Mesodermal cell (in vitro differentiated cells): ENCODE results near the gene PTPRH.
"Not testable (repeated sequence)": the region's sequence is repeated elsewhere in the genome, so short reads cannot be mapped to it uniquely, and the experiment has no call there.

ENCODE experiments used
- H3K27ac ChIP-seq: 2 replicates; pipeline ENCODE4 v1.7.0; 2013; ENCODE audit warnings: mild to moderate bottlenecking, low read depth, low read length, moderate library complexity; ENCODE audit not compliant: severe bottlenecking
- H3K36me3 ChIP-seq: 2 replicates; pipeline ENCODE4 v1.7.1; 2013; ENCODE audit warnings: mild to moderate bottlenecking, low read length, moderate library complexity; ENCODE audit not compliant: control insufficient read depth, insufficient read depth
- H3K4me1 ChIP-seq: one replicate; pipeline ENCODE4 v1.7.1; 2013; ENCODE audit warnings: mild to moderate bottlenecking, low read length; ENCODE audit not compliant: insufficient read depth, control insufficient read depth, poor library complexity, severe bottlenecking
- H3K4me3 ChIP-seq: 2 replicates; pipeline ENCODE4 v1.7.0; 2013; ENCODE audit warnings: low read length, control low read depth, mild to moderate bottlenecking; ENCODE audit not compliant: insufficient read depth, poor library complexity, severe bottlenecking; ENCODE audit errors: extremely low read depth
- H3K9me3 ChIP-seq: 2 replicates; pipeline ENCODE4 v1.7.1; 2013; ENCODE audit warnings: mild to moderate bottlenecking, low read length, moderate library complexity; ENCODE audit not compliant: control insufficient read depth
- WGBS, 2 experiments: methylation state at CpG; one replicate each; pipeline ENCODE4 v1.1.5; 2013; ENCODE audit warnings: missing lambda C conversion rate in 2 of 2; ENCODE audit not compliant: insufficient coverage in 2 of 2; 5-methylcytosine and 5-hydroxymethylcytosine counted together

The PTPRH gene

DNA sequence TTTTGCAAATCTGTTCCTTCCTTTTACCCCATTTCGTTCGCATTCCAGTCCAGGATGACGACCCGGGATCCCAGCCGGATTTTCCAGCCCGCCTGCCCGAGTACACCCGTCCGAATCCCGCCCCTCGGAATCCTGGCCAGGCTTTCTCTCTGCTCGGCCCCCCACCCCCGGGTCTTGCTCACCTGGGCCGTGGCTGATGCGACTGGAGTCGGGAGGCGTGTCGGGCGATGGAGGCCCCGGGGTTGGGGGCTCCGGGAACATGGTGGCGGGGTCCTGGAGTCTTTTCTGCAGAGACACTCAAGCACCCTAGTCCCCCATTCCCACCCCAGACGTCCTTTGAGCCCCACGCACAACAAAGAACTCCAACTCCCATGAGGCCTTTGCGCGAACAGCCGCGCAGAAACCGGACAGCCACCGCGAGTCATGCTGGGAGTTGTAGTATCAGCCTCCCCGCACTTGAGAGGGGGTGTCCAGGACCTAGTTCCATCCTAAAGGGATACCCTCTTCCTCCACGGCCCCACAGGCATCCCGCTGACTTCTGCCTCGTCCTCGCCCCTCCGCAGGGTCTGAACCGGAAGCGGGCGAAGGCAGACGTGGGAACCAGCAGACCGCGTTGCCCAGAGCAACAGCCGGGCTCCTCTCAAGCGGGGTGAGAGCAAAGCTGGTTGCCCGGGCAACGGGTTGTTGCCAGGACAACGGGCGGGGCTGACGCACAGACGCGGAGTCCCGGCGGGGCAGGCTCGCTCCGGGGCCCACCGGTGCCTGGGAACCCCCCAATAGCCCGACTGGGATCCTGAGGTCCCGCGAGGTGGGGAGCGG, 30.3 kb downstream of the PTPRH start:
- Histone ChIP-seq H3K9me3 (no peaks in the 10 kb centered on the region), H3K27ac (peak overlapping the region; percentile 53), H3K4me1 (peaks cover 2% of the 10 kb centered on the region), H3K4me3 (peak overlapping the region; percentile 37), H3K36me3 (no peaks in the 10 kb centered on the region)
- 2 to 3% methylated on average over 44 to 53 of the region's 61 CpGs for WGBS, 2 experiments

DNA sequence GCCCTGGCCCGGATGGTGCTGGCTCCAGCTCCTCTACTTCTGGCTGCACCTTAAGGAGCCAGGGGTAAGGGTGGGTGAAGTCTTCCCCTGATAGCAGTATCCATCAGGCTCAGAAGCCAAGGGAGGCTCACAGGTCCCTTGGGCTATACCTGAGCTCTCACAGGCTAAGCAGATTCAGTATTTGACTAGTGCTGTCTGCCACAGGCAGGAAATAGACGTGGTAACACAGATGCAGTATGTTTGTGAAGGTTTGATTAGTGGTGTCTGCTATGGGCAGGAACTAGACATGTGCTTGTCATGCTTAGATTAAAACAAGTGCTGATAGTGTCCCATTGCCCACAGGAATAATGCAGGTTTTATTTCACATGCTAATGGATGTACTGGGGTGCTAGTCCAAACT, 33.2 kb downstream of the PTPRH start:
- H3K36me3 ChIP-seq = no peaks in the 10 kb centered on the region
- peaks cover 5% of the 10 kb centered on the region for H3K4me1 ChIP-seq
- H3K27ac ChIP-seq = no peak overlapping the region
- WGBS, 2 experiments = 25 to 42% methylated on average over 2 of the region's 2 CpGs
- no peak overlapping the region for H3K4me3 ChIP-seq
- no peaks in the 10 kb centered on the region for H3K9me3 ChIP-seq

DNA sequence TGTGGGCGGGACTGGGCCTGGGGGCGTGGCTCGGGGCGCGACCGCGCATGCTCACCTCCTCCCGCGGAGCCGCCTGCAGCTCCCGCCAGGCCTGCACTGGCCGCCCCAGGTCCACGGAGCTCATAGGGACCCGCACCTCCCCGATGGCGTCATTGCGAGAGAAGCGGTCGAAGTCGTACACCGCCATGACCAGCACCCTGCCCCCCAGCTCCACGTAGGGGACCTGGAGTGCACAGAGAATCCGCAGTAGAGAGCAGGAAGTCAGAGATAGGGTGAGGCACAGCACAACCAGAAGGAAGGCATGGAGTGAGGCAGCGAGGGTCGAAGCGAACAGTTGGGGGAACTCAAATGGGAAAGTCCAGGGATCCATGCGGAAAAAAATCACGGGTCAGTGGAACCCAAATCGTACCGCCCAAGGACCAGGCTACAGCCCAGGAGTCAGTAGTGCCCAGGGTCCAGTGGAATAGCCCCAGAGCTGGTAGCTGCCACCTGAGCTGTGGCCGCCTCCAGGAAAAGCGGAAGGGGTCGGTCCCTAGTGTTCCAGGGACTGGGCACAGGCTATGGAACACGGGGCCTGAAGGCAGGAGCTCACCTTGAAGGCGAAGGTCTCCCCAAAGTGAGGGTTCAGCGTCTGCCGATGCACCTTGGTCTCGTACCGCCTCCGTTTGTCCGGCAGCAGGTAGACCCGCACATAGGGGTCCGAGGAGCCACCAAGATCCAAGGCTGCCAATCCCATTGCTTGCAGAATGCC, 34.0 kb downstream of the PTPRH start:
- Histone ChIP-seq H3K27ac (no peak overlapping the region), H3K36me3 (no peaks in the 10 kb centered on the region), H3K4me1 (peaks cover 5% of the 10 kb centered on the region), H3K4me3 (no peak overlapping the region), H3K9me3 (no peaks in the 10 kb centered on the region)
- 89 to 90% methylated on average over 41 to 42 of the region's 43 CpGs for WGBS, 2 experiments

DNA sequence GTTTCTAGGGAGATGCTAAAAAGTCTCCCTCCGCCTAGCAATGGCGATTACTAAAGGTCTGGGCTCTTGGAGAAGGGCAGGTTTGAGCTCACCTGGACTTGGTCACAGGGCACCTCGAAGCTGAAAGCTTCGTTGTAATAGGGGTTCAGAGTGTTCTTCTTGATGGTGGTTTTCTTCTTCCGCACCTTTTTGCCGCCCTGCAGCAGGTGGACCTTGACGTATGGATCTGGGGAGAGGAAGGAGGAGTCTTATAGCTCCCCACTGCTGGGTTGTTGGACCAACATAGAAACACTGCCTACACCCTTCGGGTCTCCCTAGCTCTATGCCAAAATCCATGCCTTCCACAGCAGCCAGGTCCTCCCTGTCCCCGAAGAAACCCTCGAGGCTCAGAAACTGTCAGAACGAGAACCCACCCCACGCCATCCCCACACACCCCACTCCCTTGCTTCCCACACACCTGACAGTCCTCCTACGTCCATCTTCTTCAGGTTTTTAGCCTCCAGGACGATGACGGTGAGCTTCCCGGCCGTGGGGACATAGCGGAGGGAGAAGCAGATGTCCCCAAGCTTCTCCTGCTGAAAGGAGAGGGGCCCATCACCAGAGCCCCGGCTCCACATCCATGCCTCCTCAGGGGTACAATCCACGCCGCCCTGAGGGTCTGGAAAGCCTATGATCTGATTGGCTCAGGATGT, 34.7 kb downstream of the PTPRH start:
- Histone ChIP-seq H3K4me3 (no peak overlapping the region), H3K27ac (no peak overlapping the region), H3K36me3 (no peaks in the 10 kb centered on the region), H3K4me1 (peaks cover 5% of the 10 kb centered on the region), H3K9me3 (no peaks in the 10 kb centered on the region)
- 80 to 87% methylated on average over 14 to 19 of the region's 21 CpGs for WGBS, 2 experiments

DNA sequence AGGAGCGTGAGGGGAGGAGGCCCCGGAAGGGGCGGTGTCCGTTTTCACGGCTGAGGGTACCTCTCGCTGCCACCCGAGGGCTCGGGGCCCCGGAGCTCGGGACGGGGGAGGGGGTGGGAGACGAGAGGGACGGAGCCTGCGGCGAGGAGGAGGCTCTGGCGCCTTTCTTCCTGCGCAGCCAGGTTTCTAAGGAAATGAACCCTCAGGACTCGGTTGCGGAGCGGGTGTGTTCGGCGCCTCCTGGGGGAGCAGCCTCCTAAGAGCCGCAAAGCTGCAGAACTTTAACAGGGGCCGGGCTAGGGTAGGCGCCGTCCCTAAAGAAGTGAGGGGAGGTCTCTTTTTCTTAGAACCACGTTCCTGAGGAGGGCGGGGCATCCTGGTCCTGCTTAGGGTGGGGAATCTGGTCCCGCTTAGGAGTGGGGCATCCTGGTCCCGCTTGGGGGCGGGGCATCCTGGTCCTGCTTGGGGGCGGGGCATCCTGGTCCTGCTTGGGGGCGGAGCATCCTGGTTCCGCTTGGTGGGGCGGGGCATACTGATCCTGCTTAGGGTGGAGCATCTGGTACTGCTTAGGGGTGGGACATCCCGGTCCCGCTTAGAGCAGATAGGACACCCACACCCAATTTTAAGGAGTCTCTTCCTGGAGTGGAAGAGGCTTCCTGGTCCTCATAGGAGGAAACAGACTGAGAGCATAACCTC, 35.4 kb downstream of the PTPRH start:
- Histone ChIP-seq H3K4me1 (peaks cover 5% of the 10 kb centered on the region), H3K9me3 (no peaks in the 10 kb centered on the region), H3K27ac (no peak overlapping the region), H3K36me3 (no peaks in the 10 kb centered on the region), H3K4me3 (peak overlapping the region; percentile 52)
- WGBS, 2 experiments = 0 to 1% methylated on average over 21 to 22 of the region's 37 CpGs

DNA sequence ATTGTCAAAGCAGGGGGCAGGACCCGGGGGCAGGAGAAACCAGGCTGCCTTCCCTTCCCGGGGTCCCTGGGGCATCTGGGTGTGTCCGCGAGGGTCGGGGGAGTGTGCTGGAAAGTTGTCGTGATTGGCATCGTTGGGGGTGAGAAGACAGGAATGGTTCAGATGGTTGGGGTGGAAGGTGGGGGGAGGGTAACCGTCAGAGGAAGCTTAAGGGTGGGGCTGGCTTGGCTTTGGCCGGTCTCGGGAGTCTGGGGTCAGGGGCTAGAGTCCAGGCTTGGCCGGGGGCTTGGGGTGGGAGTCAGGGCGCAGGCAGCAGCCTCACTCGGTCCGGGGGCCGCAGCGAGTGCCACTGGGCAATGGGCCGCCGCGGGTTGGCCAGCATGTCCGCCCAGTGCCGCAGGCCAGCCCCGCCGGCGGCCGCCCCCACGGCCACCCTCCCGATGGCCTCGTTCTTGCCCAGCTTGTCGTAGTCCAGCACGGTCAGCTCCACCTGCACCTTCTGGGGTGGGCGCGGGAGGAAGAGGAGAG, 36.1 kb downstream of the PTPRH start:
- H3K4me3 ChIP-seq = peak overlapping the region; percentile 52
- no peaks in the 10 kb centered on the region for H3K9me3 ChIP-seq
- 1 to 2% methylated on average over 25 to 28 of the region's 32 CpGs for WGBS, 2 experiments
- peaks cover 4% of the 10 kb centered on the region for H3K4me1 ChIP-seq
- H3K27ac ChIP-seq = no peak overlapping the region
- H3K36me3 ChIP-seq = no peaks in the 10 kb centered on the region

DNA sequence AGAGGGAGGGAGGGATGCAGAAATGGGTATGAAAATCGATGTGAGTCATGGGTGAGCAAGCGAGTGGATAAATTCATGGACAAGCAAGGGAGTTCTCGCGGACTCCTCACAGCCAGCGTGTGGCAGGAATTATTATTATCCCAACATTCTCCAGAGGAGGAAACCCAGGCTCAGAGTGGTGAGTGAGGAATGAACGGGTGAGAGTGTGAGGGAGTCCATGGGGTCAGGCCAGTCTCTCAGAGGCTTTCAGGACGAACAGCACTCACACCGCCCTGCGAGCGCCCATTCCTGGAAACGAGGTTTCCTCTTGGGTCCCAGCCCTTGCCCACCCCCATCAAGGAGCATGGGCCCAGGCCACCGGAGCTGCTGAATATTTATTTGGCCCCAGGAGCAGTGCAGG, 36.6 kb downstream of the PTPRH start:
- H3K9me3 ChIP-seq = no peaks in the 10 kb centered on the region
- H3K27ac ChIP-seq = no peak overlapping the region
- 14 to 27% methylated on average over 7 to 10 of the region's 12 CpGs for WGBS, 2 experiments
- H3K36me3 ChIP-seq = no peaks in the 10 kb centered on the region
- peaks cover 3% of the 10 kb centered on the region for H3K4me1 ChIP-seq
- peak overlapping the region; percentile 52 for H3K4me3 ChIP-seq

DNA sequence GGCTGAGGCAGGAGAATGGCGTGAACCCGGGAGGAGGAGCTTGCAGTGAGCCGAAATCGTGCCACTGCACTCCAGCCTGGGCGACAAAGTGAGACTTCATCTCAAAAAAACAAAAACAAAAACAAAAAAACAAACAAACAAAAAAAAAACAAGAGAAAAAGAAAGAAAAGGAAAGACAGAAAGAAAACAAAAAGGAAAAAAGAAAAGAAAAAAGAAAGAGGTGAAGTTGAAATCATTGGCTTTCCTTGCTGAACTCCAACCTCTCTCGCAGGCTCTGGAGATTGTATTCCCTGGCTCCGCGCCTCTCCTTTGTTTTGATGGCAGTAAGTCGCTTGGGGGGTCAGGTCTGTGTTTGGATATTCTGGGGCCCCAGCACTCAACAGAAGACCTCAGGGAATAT, 37.0 kb downstream of the PTPRH start:
- H3K9me3 ChIP-seq, H3K4me3 ChIP-seq, H3K4me1 ChIP-seq, H3K36me3 ChIP-seq, H3K27ac ChIP-seq: not testable (repeated sequence)
- 79% methylated on average over 3 of the region's 9 CpGs; no CpG with 5 or more reads in 1 of the 2 experiments for WGBS, 2 experiments

DNA sequence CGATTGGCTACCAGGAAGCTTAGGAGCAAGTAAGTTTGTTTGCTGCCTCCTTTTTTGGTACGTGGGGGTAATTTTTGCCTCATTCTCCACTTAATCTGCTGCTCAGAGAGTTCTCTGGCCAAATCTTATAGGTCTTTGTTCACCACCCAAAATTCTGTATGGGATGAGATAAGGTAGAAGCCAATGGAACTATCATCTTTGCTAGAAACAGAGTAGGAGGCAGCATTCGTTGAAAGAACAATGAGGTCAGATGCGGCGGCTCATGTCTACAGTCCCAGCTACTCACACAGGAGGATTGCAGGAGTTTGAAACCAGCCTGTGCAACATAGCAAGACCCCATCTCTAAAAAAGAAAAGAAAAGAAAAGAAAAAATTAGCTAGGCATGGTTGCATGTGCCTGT, 37.9 kb downstream of the PTPRH start:
- Histone ChIP-seq H3K27ac (no peak overlapping the region), H3K4me1 (peaks cover 3% of the 10 kb centered on the region), H3K4me3 (no peak overlapping the region), H3K36me3 (no peaks in the 10 kb centered on the region), H3K9me3 (no peaks in the 10 kb centered on the region)
- WGBS, 2 experiments = 80 to 100% methylated on average over 1 to 2 of the region's 5 CpGs

DNA sequence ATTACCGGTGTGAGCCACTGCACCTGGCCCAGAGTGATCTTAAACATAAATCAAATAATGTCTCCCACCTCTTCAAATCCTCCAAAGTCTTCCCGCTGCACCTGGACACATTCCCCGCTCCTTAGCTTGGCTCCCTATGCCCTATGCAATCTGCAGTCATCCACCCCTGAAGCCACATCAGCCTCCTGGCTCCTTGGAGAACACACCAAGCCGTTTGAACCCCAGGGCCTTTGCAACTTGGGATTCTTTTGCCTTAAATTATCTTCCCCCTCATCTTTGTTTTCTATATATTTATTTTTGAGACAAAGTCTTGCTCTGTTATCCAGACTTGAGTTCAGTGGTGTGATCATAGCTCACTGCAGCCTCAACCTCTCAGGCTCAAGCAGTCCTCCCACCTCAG, 40.2 kb downstream of the PTPRH start:
- peaks cover 3% of the 10 kb centered on the region for H3K4me1 ChIP-seq
- no peak overlapping the region for H3K27ac ChIP-seq
- H3K9me3 ChIP-seq = no peaks in the 10 kb centered on the region
- no peak overlapping the region for H3K4me3 ChIP-seq
- H3K36me3 ChIP-seq = no peaks in the 10 kb centered on the region
- WGBS, 2 experiments = 85 to 89% methylated on average over 3 of the region's 4 CpGs
